GM06990 (cell line): ENCODE measurements around the gene ROCK2.

Experiments used
- DNase-seq: peaks from one replicate; pipeline ENCODE4 v3.0.0-alpha.2; 2011; ENCODE audit not compliant: insufficient read length; ENCODE audit errors: extremely low read depth
- H3K27me3 ChIP-seq: replicated peaks from 2 replicates; pipeline ENCODE4 v1.6.0; 2011; ENCODE audit warnings: low read length; ENCODE audit not compliant: control insufficient read depth, insufficient read depth
- H3K36me3 ChIP-seq: 2 replicates; pipeline ENCODE4 v1.5.1; 2011; ENCODE audit warnings: low read length; ENCODE audit not compliant: control insufficient read depth, insufficient read depth
- H3K4me3 ChIP-seq: replicated peaks from 2 replicates; pipeline ENCODE4 v1.5.1; 2011; ENCODE audit warnings: low read depth, mild to moderate bottlenecking, control low read depth, low read length
- CTCF ChIP-seq: IDR thresholded peaks from 2 replicates; pipeline ENCODE4 v1.5.1; 2011; ENCODE audit warnings: low read length, control low read depth, mild to moderate bottlenecking, inconsistent platforms; ENCODE audit not compliant: insufficient read depth, poor library complexity, severe bottlenecking

The ROCK2 gene

GRCh38 chr2:11319939-11320338 lies 24.5 kb downstream of the ROCK2 start:
- H3K27me3 ChIP-seq: no peaks in the 10 kb centered on the region

GRCh38 chr2:11315074-11315705 lies 29.2 kb downstream of the ROCK2 start:
- TF ChIP-seq CTCF: no peak
- DNase-seq: no peak
- Histone ChIP-seq H3K4me3 (no peak overlapping the region), H3K36me3 (no peaks in the 10 kb centered on the region), H3K27me3 (no peaks in the 10 kb centered on the region)

More at GRCh38 chr2:11319939-11320338, 24.5 kb downstream of the ROCK2 start:
- no peak for DNase-seq
- no peak overlapping the region for H3K4me3 ChIP-seq
- TF ChIP-seq CTCF: no peak
- H3K36me3 ChIP-seq: no peaks in the 10 kb centered on the region

DNA sequence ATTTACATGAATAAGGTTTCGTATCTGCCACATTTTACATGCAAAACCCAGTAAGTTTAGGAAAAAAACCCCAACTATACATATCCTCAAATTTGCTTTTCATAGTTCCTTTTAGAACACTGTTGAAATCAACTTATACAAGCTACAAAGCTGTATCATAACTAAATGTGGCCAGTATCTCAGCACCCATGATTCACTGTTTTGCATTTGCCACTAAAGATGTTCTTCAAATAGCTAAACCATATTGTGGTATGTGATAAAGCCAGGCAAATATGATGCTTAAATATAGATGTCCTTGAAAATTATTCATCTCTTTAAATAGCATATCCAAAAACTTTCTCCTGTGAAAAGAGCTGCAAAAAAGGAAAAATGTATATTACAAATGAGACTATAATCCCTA lies 29.9 kb downstream of the ROCK2 start:
- H3K36me3 ChIP-seq: no peaks in the 10 kb centered on the region
- no peak for DNase-seq
- no peak for TF ChIP-seq CTCF
- no peaks in the 10 kb centered on the region for H3K27me3 ChIP-seq
- no peak overlapping the region for H3K4me3 ChIP-seq

- TF ChIP-seq CTCF: no peak
- Histone ChIP-seq H3K4me3 (no peak overlapping the region), H3K36me3 (no peaks in the 10 kb centered on the region), H3K27me3 (no peaks in the 10 kb centered on the region)
- no peak for DNase-seq
Observed at GRCh38 chr2:11312770-11313471, 31.5 kb downstream of the ROCK2 start.

- no peaks in the 10 kb centered on the region for H3K36me3 ChIP-seq
- no peak overlapping the region for H3K4me3 ChIP-seq
- TF ChIP-seq CTCF: no peak
- DNase-seq: no peak
- H3K27me3 ChIP-seq: no peaks in the 10 kb centered on the region
Observed at GRCh38 chr2:11311543-11311942, 32.9 kb downstream of the ROCK2 start.
